HFFc6 (cell line): ENCODE measurements around the gene KRT80. TPM values are rescaled to one million over a fixed set of nuclear protein-coding genes. Genes with fewer than 3 reads are reported as not detected.

Experiments
- DNase-seq: peaks from one replicate; pipeline ENCODE4 v3.0.0-alpha.2; 2018
- H3K27ac Mint-ChIP-seq: 2 replicates; pipeline ENCODE4 v1.8.0; 2020; ENCODE audit warnings: mild to moderate bottlenecking, mixed read lengths
- H3K27me3 Mint-ChIP-seq: 2 replicates; pipeline ENCODE4 v1.8.0; 2021; ENCODE audit warnings: mild to moderate bottlenecking, moderate library complexity, mixed read lengths; ENCODE audit not compliant: insufficient read depth
- H3K36me3 Mint-ChIP-seq: 2 replicates; pipeline ENCODE4 v1.8.0; 2021; ENCODE audit warnings: low read depth, mixed read lengths
- H3K4me1 Mint-ChIP-seq: 2 replicates; pipeline ENCODE4 v1.8.0; 2020; ENCODE audit warnings: low read depth, mixed read lengths
- H3K4me3 Mint-ChIP-seq: 2 replicates; pipeline ENCODE4 v1.8.0; 2020; ENCODE audit warnings: mild to moderate bottlenecking, moderate library complexity, mixed read lengths
- H3K9me3 Mint-ChIP-seq: 2 replicates; pipeline ENCODE4 v1.8.0; 2020; ENCODE audit warnings: mild to moderate bottlenecking, mixed read lengths
- total RNA-seq, 6 experiments: library from RNA; stranded (reverse); fragmentation: NEBNext Ultra II Directional; extraction: Animal tissue kit (Norgen Biotek cat#: 25700); gene quantifications; 2 replicates in 1 of 6; 3 replicates in 5 of 6; pipeline ENCODE4 v1.2.3, GENCODE V29; 2021
- TF ChIP-seq, protein P1 (sequence below): fragments of 200-600 bp; sonication (generic); IDR thresholded peaks from 2 replicates; pipeline ENCODE4 v1.5.0; 2021; ENCODE audit warnings: antibody characterized with exemption, mild to moderate bottlenecking

Gene KRT80
- total RNA-seq, 6 experiments from 2014 or later: 2.3 to 3.7 (median 2.8) TPM

DNA sequence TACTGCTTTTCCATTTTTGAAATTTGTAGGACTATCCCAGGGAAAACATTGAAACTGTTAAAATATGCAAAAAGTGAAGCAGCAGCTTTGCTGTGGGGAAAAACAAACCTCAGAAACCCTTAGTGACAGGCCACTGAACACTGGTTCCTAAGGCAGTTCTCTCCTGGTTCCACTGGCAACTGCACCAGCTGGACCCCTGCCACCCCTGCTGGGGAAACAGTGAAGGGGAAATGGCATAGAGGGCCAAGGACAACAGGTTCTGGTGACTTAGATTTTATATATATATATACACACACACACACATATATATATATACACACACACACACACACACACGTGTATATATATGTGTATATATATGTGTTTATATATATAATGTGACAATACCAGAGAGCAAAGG lies 25.0 kb upstream of the KRT80 start:
- DNase-seq: no peak
- Mint-ChIP-seq H3K4me3 (no peak overlapping the region), H3K4me1 (peaks cover 41% of the 10 kb centered on the region), H3K9me3 (no peaks in the 10 kb centered on the region), H3K27me3 (peaks cover 2% of the 10 kb centered on the region; the same call in 1 of the 2 replicates), H3K27ac (no peak overlapping the region), H3K36me3 (no peaks in the 10 kb centered on the region)
- TF ChIP-seq, protein P1, sequence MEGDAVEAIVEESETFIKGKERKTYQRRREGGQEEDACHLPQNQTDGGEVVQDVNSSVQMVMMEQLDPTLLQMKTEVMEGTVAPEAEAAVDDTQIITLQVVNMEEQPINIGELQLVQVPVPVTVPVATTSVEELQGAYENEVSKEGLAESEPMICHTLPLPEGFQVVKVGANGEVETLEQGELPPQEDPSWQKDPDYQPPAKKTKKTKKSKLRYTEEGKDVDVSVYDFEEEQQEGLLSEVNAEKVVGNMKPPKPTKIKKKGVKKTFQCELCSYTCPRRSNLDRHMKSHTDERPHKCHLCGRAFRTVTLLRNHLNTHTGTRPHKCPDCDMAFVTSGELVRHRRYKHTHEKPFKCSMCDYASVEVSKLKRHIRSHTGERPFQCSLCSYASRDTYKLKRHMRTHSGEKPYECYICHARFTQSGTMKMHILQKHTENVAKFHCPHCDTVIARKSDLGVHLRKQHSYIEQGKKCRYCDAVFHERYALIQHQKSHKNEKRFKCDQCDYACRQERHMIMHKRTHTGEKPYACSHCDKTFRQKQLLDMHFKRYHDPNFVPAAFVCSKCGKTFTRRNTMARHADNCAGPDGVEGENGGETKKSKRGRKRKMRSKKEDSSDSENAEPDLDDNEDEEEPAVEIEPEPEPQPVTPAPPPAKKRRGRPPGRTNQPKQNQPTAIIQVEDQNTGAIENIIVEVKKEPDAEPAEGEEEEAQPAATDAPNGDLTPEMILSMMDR: no peak

DNA sequence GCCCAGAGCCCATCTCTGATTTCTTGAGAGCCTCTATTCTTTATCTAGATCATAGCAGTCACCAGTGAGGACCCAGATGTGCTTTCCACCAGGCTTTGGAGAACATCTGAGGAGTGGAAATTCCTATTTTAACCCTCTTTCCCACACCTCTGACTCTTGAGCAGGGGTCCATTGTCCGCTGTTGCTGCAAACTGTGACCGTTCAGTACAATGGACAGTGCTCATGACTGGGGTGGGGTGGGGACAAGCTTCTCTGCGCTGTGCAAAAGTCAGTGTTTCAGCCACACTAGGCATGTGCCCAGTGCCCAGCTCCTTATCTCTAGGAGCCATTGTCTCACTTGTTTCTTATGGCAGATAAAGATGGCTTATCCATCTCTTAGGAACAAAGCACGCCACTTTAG lies 24.3 kb upstream of the KRT80 start:
- Mint-ChIP-seq H3K27ac (no peak overlapping the region), H3K36me3 (no peaks in the 10 kb centered on the region), H3K4me1 (peaks cover 38% of the 10 kb centered on the region), H3K9me3 (no peaks in the 10 kb centered on the region), H3K4me3 (no peak overlapping the region), H3K27me3 (peaks cover 2% of the 10 kb centered on the region; the same call in 1 of the 2 replicates)
- TF ChIP-seq, protein P1: no peak
- no peak for DNase-seq

DNA sequence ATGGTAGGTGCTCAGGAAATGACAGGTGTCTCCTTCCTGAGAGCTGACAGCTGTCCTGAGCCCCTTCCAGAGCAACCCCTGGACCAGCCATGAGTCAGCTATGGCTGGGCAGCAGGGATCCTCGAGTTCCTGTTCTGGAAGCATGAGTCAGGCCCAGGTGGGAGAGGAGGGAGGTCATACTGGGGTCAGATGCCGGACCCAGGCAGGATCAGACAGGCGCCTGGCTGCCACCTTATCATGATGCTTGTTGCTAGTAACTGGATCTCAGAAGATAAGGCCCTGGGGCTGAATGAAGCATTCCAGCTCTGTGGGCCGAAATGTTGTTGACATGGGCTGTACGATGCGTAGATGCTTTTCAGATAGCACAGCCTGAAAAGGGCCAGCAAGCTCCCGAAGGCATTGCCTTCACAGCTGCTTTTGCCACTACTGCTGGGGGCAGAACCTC lies 23.8 kb upstream of the KRT80 start:
- Mint-ChIP-seq H3K4me3 (no peak overlapping the region), H3K9me3 (no peaks in the 10 kb centered on the region), H3K27ac (peak overlapping the region; percentile 50; the same call in 1 of the 2 replicates), H3K4me1 (peaks cover 39% of the 10 kb centered on the region), H3K27me3 (peaks cover 2% of the 10 kb centered on the region; the same call in 1 of the 2 replicates), H3K36me3 (no peaks in the 10 kb centered on the region)
- DNase-seq: no peak
- TF ChIP-seq, protein P1: no peak

DNA sequence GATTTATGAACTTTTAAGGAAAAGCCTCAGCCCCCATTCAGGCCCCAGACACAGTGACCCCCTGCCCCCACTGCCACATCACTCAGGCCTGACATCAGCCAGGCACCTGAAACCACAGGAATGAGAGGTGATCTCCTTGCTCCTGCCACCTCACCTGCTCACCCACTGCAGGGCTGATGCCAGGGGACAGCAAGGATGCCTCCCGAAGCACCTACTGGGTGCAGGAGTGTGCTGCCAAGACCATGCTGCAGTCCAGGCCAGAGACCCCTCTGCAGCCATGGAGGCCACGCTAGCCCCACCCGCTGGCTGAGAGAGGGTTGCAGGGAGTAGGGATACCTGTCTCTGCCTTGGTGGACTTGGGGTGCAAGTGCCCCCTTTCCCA lies 22.6 kb upstream of the KRT80 start:
- Mint-ChIP-seq H3K9me3 (no peaks in the 10 kb centered on the region), H3K4me1 (peaks cover 51% of the 10 kb centered on the region)

DNA sequence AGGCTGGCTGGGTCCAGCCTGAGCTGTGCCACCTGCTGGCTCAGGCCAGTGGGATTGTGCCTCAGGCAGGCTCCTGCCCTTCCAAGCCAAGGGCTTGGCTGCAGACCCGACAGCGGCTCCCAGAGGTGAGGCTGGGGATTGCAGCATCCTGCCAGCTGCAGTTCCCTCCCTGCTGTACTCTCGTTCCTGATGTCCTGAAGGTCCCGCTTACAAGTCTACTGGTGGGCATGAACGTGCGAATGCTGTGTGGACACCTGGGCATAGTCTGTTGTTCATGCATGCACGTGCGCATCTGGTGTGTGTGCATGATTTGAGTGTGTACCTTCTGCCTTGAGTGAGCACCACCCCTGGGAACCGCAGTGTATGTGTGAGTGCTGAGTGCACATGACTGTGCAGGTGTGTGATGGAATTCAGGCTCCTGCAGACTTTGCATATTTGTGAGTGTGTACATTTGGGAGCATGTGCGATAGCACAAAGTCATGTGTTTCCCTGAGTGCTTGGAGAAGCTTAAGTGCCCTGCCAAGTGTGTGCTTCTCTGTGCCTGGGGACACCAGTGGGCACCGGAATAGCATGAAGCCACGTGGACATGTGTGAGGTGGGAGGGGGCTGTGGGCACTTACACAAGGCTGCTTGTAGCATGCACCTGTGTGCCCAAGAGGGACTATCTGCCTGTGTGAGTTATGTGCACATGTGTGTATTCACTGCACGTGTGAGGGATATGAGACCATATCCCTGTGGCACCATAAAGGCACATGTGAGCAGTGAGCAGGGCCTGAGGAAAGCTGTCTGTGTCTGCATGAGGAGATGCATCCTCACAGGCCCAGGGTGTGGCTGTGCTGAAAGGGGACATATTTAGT lies 22.0 kb upstream of the KRT80 start:
- Mint-ChIP-seq H3K4me3 (no peak overlapping the region), H3K27ac (no peak overlapping the region), H3K9me3 (no peaks in the 10 kb centered on the region), H3K36me3 (no peaks in the 10 kb centered on the region), H3K4me1 (peaks cover 55% of the 10 kb centered on the region), H3K27me3 (peaks cover 2% of the 10 kb centered on the region; the same call in 1 of the 2 replicates)
- peak; percentile 76 for DNase-seq
- TF ChIP-seq, protein P1: peak; percentile 99

More for the DNA sequence above, 22.6 kb upstream of the KRT80 start:
- no peaks in the 10 kb centered on the region for H3K36me3 Mint-ChIP-seq
- H3K4me3 Mint-ChIP-seq: no peak overlapping the region
- H3K27me3 Mint-ChIP-seq: peaks cover 2% of the 10 kb centered on the region; the same call in 1 of the 2 replicates
- H3K27ac Mint-ChIP-seq: no peak overlapping the region
- TF ChIP-seq, protein P1: peak; percentile 28; the same call in 1 of the 2 replicates
- no peak for DNase-seq
